Stimulated activated naive B cell treated with anti-CD40 and anti-IgM and Interleukin-4, amounts not matched to agents 10 μg/mL and 1 μg/mL and 100 μg/mL, for 72 hours (primary cell): ENCODE measurements around the gene SHB.
"Not testable (repeated sequence)": the region's sequence is repeated elsewhere in the genome, so short reads cannot be mapped to it uniquely, and the experiment has no call there.

ENCODE experiments used
- ATAC-seq, 2 donors: fragments of 150-1000 bp; cut with Tn5 transposase; replicated peaks; 2 replicates each; pipeline ENCODE4 v1.10.0; 2021; ENCODE audit warnings: moderate library complexity in 1 of 2
- DNase-seq: peaks from one replicate; pipeline ENCODE4 v3.0.0; 2021
- H3K27ac Mint-ChIP-seq: one replicate; pipeline ENCODE4 v1.8.0; 2022; ENCODE audit warnings: mild to moderate bottlenecking, mixed read lengths
- H3K27me3 Mint-ChIP-seq, 2 donors: one replicate each; pipeline ENCODE4 v1.8.0; 2022; ENCODE audit warnings: mixed read lengths in 2 of 2
- H3K36me3 Mint-ChIP-seq, 2 donors: one replicate each; pipeline ENCODE4 v1.8.0; 2022; ENCODE audit warnings: mixed read lengths in 2 of 2, mild to moderate bottlenecking in 1 of 2
- H3K4me1 Mint-ChIP-seq, 2 donors: one replicate each; pipeline ENCODE4 v1.8.0; 2022; ENCODE audit warnings: mixed read lengths in 2 of 2, mild to moderate bottlenecking in 1 of 2
- H3K4me3 Mint-ChIP-seq, 2 donors: one replicate each; pipeline ENCODE4 v1.8.0; 2022; ENCODE audit warnings: mild to moderate bottlenecking in 2 of 2, mixed read lengths in 2 of 2, moderate library complexity in 1 of 2
- H3K9me3 Mint-ChIP-seq, 2 donors: one replicate each; pipeline ENCODE4 v1.8.0; 2022; ENCODE audit warnings: mixed read lengths in 2 of 2, mild to moderate bottlenecking in 1 of 2

The SHB gene

GRCh38 chr9:38047301-38048251 is 21.5 kb downstream of the SHB start:
- Mint-ChIP-seq H3K4me1 (peaks cover 9 to 10% of the 10 kb centered on the region in 2 donors), H3K27ac (no peak overlapping the region), H3K9me3 (no peaks in the 10 kb centered on the region), H3K36me3 (no peaks in the 10 kb centered on the region), H3K27me3 (peaks cover 15 to 31% of the 10 kb centered on the region in 2 donors), H3K4me3 (no peak overlapping the region)
- ATAC-seq (peak; percentile 47 to 56), DNase-seq (no peak)

GRCh38 chr9:38046661-38047300 is 22.2 kb downstream of the SHB start:
- Mint-ChIP-seq H3K9me3 (no peaks in the 10 kb centered on the region), H3K4me1 (peaks cover 9 to 10% of the 10 kb centered on the region in 2 donors), H3K27ac (no peak overlapping the region), H3K27me3 (peaks cover 9 to 23% of the 10 kb centered on the region in 2 donors), H3K4me3 (no peak overlapping the region), H3K36me3 (no peaks in the 10 kb centered on the region)
- ATAC-seq (no peak), DNase-seq (no peak)

GRCh38 chr9:38045939-38046338 is 23.1 kb downstream of the SHB start:
- ATAC-seq, DNase-seq, H3K9me3 Mint-ChIP-seq, H3K4me1 Mint-ChIP-seq, H3K36me3 Mint-ChIP-seq, H3K4me3 Mint-ChIP-seq, H3K27ac Mint-ChIP-seq: not testable (repeated sequence)
- H3K27me3 Mint-ChIP-seq: peaks cover 8 to 25% of the 10 kb centered on the region in 2 donors

GRCh38 chr9:38044706-38045105 is 24.3 kb downstream of the SHB start:
- H3K4me1 Mint-ChIP-seq: peaks cover 9 to 10% of the 10 kb centered on the region in 2 donors
- H3K4me3 Mint-ChIP-seq: no peak overlapping the region
- H3K36me3 Mint-ChIP-seq: no peaks in the 10 kb centered on the region
- no peak for DNase-seq
- ATAC-seq: no peak
- H3K9me3 Mint-ChIP-seq: no peaks in the 10 kb centered on the region
- peak overlapping the region; percentile 2 for H3K27ac Mint-ChIP-seq
- H3K27me3 Mint-ChIP-seq: peaks cover 13 to 28% of the 10 kb centered on the region in 2 donors

GRCh38 chr9:38043931-38044623 is 24.9 kb downstream of the SHB start:
- no peak for DNase-seq
- Mint-ChIP-seq H3K27ac (no peak overlapping the region), H3K27me3 (peaks cover 13 to 28% of the 10 kb centered on the region in 2 donors), H3K36me3 (no peaks in the 10 kb centered on the region), H3K4me1 (peaks cover 9 to 15% of the 10 kb centered on the region in 2 donors), H3K9me3 (no peaks in the 10 kb centered on the region), H3K4me3 (no peak overlapping the region)
- ATAC-seq: no peak

GRCh38 chr9:38042626-38043357 is 26.2 kb downstream of the SHB start:
- H3K36me3 Mint-ChIP-seq: no peaks in the 10 kb centered on the region
- no peak for ATAC-seq
- H3K27ac Mint-ChIP-seq: no peak overlapping the region
- H3K4me3 Mint-ChIP-seq: no peak overlapping the region
- DNase-seq: no peak
- H3K9me3 Mint-ChIP-seq: no peaks in the 10 kb centered on the region
- H3K4me1 Mint-ChIP-seq: peaks cover 18 to 23% of the 10 kb centered on the region in 2 donors
- peaks cover 13 to 28% of the 10 kb centered on the region in 2 donors for H3K27me3 Mint-ChIP-seq

- DNase-seq (no peak), ATAC-seq (no peak)
- peaks cover 13 to 22% of the 10 kb centered on the region in 2 donors for H3K27me3 Mint-ChIP-seq
- no peak overlapping the region for H3K4me3 Mint-ChIP-seq
- peaks cover 12 to 18% of the 10 kb centered on the region in 2 donors for H3K4me1 Mint-ChIP-seq
- H3K36me3 Mint-ChIP-seq: no peaks in the 10 kb centered on the region
- no peaks in the 10 kb centered on the region for H3K9me3 Mint-ChIP-seq
- no peak overlapping the region for H3K27ac Mint-ChIP-seq
These were observed 27.3 kb downstream of the SHB start for GRCh38 chr9:38041564-38042243.

GRCh38 chr9:38039907-38040682 is 28.9 kb downstream of the SHB start:
- Mint-ChIP-seq H3K27ac (peak overlapping the region; percentile 5), H3K36me3 (no peaks in the 10 kb centered on the region), H3K4me1 (peaks cover 14 to 18% of the 10 kb centered on the region in 2 donors), H3K9me3 (no peaks in the 10 kb centered on the region), H3K4me3 (no peak overlapping the region), H3K27me3 (peaks cover 13 to 22% of the 10 kb centered on the region in 2 donors)
- ATAC-seq (no peak), DNase-seq (no peak)

- no peak for DNase-seq
- Mint-ChIP-seq H3K36me3 (no peaks in the 10 kb centered on the region), H3K4me1 (peaks cover 12 to 18% of the 10 kb centered on the region in 2 donors), H3K9me3 (no peaks in the 10 kb centered on the region), H3K27ac (no peak overlapping the region), H3K4me3 (no peak overlapping the region), H3K27me3 (peaks cover 8 to 28% of the 10 kb centered on the region in 2 donors)
- no peak for ATAC-seq
These were observed 29.7 kb downstream of the SHB start for GRCh38 chr9:38039090-38039906.

- Mint-ChIP-seq H3K27me3 (peaks cover 8 to 31% of the 10 kb centered on the region in 2 donors), H3K4me3 (no peak overlapping the region), H3K27ac (peak overlapping the region; percentile 53)
These were observed 30.5 kb downstream of the SHB start for GRCh38 chr9:38038307-38039089.

GRCh38 chr9:38037981-38038306 is 31.1 kb downstream of the SHB start:
- Mint-ChIP-seq H3K4me1 (peaks cover 11 to 18% of the 10 kb centered on the region in 2 donors), H3K4me3 (no peak overlapping the region), H3K27me3 (peaks cover 8 to 27% of the 10 kb centered on the region in 2 donors), H3K9me3 (no peaks in the 10 kb centered on the region), H3K36me3 (no peaks in the 10 kb centered on the region), H3K27ac (peak overlapping the region; percentile 53)
- DNase-seq (no peak), ATAC-seq (no peak)

More at GRCh38 chr9:38038307-38039089, 30.5 kb downstream of the SHB start:
- Mint-ChIP-seq H3K36me3 (no peaks in the 10 kb centered on the region), H3K9me3 (no peaks in the 10 kb centered on the region), H3K4me1 (peaks cover 12 to 18% of the 10 kb centered on the region in 2 donors)
- DNase-seq (peak; percentile 2), ATAC-seq (peak; percentile 94 to 96)
